Rectal smooth muscle tissue (tissue), 1 donor: ENCODE measurements around the gene CARM1.
A peak's percentile ranks its signal among the peaks of the same experiment; 100 is the strongest.
"Not testable (repeated sequence)": the region's sequence is repeated elsewhere in the genome, so short reads cannot be mapped to it uniquely, and the experiment has no call there.

Experiments
- H3K27ac ChIP-seq: one replicate; pipeline ENCODE4 v1.7.0; 2013; ENCODE audit warnings: low read depth, low read length, inconsistent platforms
- H3K27me3 ChIP-seq: one replicate; pipeline ENCODE4 v1.7.0; 2013; ENCODE audit warnings: low read length; ENCODE audit not compliant: control insufficient read depth, insufficient read depth
- H3K36me3 ChIP-seq: one replicate; pipeline ENCODE4 v1.7.0; 2013; ENCODE audit warnings: low read length; ENCODE audit not compliant: control insufficient read depth, insufficient read depth
- H3K4me1 ChIP-seq: one replicate; pipeline ENCODE4 v1.7.0; 2013; ENCODE audit warnings: low read length; ENCODE audit not compliant: control insufficient read depth, insufficient read depth
- H3K4me3 ChIP-seq: one replicate; pipeline ENCODE4 v1.7.0; 2013; ENCODE audit warnings: low read length
- H3K9ac ChIP-seq: one replicate; pipeline ENCODE4 v1.7.0; 2013; ENCODE audit warnings: low read length

The CARM1 gene

DNA sequence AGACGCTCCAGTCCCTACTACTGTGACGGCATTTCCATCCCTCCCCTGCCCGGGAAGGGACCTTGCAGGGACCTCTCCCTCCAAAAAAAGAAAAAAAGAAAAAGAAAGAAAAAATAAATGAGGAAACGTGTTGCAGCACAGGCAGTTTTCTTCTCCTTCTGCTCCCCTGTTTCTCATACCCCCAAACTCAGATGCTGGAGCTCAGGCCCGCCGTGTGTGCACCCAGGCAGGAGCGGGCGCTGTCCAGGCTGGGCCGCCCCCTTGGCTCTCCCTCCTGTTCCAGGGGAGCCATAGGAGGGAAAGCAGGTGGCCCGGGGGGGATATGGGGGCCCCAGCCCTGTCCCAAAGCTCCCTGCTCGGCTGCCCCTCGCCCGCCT is 51.3 kb downstream of the CARM1 start:
- H3K4me1 ChIP-seq: peaks cover under 1% of the 10 kb centered on the region
- H3K27ac ChIP-seq: no peak overlapping the region
- H3K27me3 ChIP-seq: no peaks in the 10 kb centered on the region
- peaks cover 36% of the 10 kb centered on the region for H3K36me3 ChIP-seq
- H3K9ac ChIP-seq: no peak overlapping the region
- H3K4me3 ChIP-seq: no peak overlapping the region

DNA sequence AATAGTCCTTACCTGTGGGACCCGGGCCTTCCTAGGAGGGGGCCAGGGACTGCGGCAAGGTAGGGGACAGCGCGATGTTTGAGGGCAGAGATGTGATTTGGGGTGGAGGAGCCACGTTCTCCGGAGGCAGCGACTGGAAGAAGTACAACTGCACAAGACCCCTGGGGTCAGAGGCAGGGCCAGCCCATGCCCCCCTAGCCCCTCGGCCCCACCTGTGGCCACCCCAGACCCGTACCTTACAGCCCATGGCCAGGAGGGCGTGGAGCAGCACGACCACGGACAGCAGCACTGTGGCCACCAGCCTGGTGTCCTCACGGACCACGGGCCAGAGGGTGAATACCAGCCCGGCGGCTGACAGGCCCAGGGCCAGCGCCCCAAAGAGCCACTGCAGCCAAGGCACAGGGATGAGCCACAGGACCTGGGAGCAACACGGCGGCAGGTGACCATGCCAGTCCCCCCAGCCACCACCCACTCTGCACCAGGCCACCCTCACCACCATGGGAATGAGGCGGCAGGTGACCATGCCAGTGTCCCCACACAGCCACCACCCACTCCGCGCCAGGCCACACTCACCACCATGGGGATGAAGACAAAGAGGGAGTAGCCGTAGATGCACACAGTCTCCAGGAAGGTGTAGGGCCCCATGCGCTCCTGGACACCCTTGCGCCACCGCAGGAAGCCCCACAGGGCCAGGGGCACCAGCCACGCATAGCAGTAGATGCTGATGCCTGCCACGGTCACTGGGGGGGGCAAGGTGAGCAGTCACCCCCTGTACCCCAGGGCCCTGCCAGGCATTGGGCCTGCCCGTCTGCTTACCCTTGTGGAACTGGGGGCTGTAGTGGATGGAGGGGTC is 52.1 kb downstream of the CARM1 start:
- H3K27me3 ChIP-seq: no peaks in the 10 kb centered on the region
- peaks cover 4% of the 10 kb centered on the region for H3K4me1 ChIP-seq
- H3K4me3 ChIP-seq: no peak overlapping the region
- peaks cover 36% of the 10 kb centered on the region for H3K36me3 ChIP-seq
- H3K27ac ChIP-seq: no peak overlapping the region
- no peak overlapping the region for H3K9ac ChIP-seq

DNA sequence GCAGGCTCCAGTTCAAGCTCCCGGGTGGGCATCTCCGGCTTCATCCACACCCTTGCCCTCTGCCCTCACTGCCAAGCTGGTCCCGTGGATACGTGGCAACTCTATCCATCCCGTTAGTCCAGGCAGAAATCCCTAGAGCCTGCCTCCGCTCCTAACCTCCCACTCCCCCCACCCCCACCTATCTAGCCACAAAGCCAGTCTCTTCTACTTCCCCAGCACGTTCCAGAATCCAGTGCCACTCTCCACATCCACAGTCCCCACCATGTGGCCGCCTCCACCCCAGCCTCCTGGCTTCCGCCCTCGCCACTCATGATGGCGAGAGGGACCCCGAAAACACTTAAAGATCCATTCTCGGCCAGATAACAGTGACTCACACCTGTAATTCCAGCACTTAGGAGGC is 53.2 kb downstream of the CARM1 start:
- Histone ChIP-seq H3K27ac (no peak overlapping the region), H3K36me3 (peaks cover 32% of the 10 kb centered on the region), H3K9ac (no peak overlapping the region), H3K4me1 (peaks cover 9% of the 10 kb centered on the region), H3K4me3 (no peak overlapping the region), H3K27me3 (no peaks in the 10 kb centered on the region)

DNA sequence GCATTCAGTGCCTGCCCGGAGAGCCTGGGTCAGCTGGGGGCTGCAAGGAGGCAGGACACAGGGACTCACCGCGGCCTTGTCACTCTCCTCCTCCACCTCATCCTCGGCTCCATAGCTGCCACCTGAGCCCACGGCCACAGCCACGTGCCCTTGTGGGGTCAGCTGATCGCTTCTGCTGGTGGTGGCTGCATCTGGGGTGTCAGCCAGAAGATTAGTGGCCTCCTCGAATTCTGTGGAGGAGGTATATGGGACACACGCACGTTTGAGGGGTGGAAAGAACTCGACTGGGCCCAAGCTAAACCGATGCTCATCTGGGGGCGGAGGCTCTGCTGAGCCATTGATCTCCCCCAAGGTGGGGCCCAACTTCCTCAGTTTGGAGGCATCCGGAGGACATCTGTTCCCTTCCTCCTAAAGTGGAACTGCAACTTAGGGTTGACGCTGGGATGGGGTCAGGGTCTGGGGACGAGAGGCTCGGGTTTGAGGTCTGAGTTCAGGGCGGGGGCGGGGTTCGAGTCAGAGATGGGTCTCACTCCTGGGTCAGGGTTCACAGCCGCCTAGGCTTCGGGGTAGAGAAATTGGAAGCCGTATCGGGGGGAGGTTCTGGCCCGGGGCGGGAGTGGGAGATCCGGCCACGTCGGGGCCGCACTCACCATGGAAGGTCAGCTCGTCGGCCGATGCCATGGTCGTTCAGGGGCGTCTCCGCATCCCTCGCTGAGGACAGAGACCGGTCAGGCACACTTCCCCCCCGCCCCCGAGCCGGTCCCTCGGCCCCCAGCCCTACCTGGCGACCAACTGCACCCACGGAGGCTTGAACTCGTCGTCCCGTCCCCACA is 56.6 kb downstream of the CARM1 start:
- H3K27ac ChIP-seq: peak overlapping the region; percentile 79
- peaks cover 18% of the 10 kb centered on the region for H3K36me3 ChIP-seq
- peaks cover 12% of the 10 kb centered on the region for H3K4me1 ChIP-seq
- no peaks in the 10 kb centered on the region for H3K27me3 ChIP-seq
- H3K4me3 ChIP-seq: peak overlapping the region; percentile 93
- H3K9ac ChIP-seq: peak overlapping the region; percentile 8

DNA sequence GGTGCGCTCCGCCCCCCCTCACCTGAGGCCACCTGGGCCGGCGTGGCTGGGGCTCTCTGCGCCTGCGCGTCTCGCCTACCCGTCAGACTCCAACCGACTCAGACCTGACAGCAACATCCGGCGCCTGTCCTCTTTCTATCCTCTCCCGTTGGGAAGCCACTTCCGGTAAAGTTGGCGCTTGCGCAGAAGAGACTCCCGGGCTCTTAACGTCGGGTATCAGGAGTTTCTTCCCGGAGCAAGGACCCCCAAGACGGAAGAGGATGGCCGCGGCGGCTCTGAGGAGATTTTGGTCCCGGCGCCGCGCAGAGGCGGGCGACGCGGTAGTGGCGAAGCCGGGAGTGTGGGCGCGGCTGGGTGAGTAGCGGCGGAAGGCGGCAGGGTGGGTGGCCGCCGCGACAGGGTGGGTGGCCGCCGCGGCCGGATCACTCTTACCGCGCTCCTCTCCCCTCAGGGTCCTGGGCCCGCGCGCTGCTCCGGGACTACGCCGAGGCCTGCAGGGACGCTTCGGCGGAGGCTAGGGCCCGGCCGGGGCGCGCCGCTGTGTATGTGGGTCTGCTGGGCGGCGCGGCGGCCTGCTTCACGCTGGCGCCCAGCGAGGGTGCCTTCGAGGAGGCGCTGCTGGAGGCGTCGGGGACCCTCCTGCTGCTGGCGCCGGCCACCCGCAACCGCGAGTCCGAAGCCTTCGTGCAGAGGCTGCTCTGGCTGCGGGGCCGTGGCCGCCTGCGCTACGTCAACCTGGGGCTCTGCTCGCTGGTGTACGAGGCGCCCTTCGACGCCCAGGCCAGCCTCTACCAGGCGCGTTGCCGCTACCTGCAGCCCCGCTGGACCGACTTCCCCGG is 57.4 kb downstream of the CARM1 start, which contains the start of the genes TIMM29 and YIPF2:
TIMM29 (plus strand) TSS at position 249 of the 839 bp plus-strand sequence; CDS start at position 261, 12 bp downstream.
YIPF2 (minus strand) TSS at position 77 of the 839 bp plus-strand sequence. CDS start 229 bp downstream, outside the sequence.
- Histone ChIP-seq H3K36me3 (peaks cover 10% of the 10 kb centered on the region), H3K4me3 (peak within 1 kb of the TSS; percentile 93), H3K27ac (peak within 1 kb of the TSS; percentile 79), H3K27me3 (no peaks in the 10 kb centered on the region), H3K4me1 (peaks cover 12% of the 10 kb centered on the region), H3K9ac (peak within 1 kb of the TSS; percentile 77)

DNA sequence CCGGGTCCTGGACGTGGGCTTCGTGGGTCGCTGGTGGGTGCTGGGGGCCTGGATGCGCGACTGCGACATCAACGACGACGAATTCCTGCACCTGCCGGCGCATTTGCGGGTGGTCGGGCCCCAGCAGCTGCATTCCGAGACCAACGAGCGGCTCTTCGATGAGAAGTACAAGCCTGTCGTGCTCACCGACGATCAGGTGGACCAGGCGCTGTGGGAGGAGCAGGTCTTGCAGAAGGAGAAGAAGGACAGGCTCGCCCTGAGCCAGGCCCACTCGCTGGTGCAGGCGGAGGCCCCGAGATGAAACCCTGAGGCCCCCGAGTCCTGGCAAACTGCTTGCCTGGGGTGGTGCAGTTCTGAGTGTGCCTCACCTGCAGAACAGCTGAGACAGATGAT is 58.0 kb downstream of the CARM1 start:
- peaks cover 6% of the 10 kb centered on the region for H3K36me3 ChIP-seq
- H3K4me1 ChIP-seq: peaks cover 12% of the 10 kb centered on the region
- H3K27ac ChIP-seq: peak overlapping the region; percentile 79

DNA sequence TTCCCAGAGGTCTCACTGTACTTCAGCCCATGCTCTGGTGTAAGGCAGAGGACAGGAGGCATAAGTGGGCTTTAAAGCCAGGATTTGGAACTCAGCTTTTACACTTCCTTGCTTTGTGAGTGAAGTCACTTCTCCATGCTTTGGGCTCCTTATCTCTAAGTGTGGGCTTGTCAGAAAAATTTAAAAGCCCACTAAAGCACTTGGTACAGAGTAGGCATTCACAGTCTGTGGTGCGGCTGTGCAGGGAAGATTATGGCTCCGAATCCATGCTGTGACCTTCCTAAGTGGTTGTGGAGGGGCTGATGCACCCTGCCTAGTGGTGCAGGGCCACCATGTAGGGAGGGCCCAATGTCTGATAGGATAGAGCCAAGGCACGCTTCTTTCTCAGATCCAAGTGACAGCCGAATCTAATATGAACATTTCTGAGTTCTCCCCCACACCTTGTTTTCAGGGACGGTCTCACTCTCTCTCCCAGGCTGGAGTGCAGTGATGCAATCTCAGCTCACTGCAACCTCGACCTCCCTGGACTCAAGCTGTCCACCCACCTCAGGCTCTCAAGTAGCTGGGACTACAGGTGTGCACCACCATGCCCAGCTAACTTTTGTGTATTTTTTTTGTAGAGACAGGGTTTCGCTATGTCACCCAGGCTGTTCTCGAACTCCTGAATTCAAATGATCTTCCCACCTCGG is 64.2 kb downstream of the CARM1 start:
- no peaks in the 10 kb centered on the region for H3K36me3 ChIP-seq
- H3K4me3 ChIP-seq: no peak overlapping the region
- H3K4me1 ChIP-seq: no peaks in the 10 kb centered on the region
- H3K9ac ChIP-seq: no peak overlapping the region
- H3K27me3 ChIP-seq: no peaks in the 10 kb centered on the region
- H3K27ac ChIP-seq: no peak overlapping the region

More for the DNA sequence above, 58.0 kb downstream of the CARM1 start:
- Histone ChIP-seq H3K9ac (peak overlapping the region; percentile 77), H3K4me3 (peak overlapping the region; percentile 93), H3K27me3 (no peaks in the 10 kb centered on the region)

DNA sequence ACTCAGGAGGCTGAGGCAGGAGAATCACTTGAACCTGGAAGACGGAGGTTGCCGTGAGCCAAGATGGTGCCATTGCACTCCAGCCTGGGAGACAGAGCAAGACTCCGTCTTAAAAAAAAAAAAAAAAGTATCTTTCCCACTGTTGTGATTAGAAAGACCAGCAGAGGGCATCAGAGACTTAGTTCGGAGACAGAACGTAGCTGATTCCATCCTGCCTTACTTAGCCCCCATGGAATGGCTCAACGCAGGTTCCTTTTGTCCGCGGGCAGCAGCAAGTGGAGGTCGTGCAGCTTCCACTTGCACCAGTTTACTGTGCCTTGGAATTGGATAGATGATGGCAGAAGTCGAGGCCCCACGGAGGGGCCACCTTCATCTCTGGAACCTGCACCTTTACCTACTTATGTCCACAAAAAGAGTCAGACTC is 65.3 kb downstream of the CARM1 start:
- Histone ChIP-seq H3K27ac (peak overlapping the region; percentile 32), H3K27me3 (no peaks in the 10 kb centered on the region), H3K36me3 (no peaks in the 10 kb centered on the region), H3K4me1 (no peaks in the 10 kb centered on the region), H3K4me3 (peak overlapping the region; percentile 41), H3K9ac (no peak overlapping the region)

DNA sequence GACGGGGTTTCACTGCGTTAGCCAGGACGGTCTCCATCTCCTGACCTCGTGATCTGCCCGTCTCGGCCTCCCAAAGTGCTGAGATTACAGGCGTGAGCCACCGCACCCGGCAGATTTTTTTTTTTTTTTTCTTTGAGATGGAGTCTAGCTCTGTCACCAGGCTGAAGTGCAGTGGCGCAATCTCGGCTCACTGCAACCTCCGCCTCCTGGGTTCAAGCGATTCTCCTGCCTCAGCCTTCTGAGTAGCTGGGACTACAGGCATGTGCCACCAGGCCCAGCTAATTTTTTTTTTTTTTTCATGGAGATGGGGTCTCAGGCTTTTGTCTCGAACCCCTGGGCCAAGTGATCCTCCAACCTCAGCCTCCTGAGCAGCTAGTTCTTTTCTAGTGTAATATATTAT is 70.3 kb downstream of the CARM1 start:
- H3K4me3 ChIP-seq, H3K36me3 ChIP-seq, H3K27ac ChIP-seq, H3K27me3 ChIP-seq, H3K4me1 ChIP-seq, H3K9ac ChIP-seq: not testable (repeated sequence)

DNA sequence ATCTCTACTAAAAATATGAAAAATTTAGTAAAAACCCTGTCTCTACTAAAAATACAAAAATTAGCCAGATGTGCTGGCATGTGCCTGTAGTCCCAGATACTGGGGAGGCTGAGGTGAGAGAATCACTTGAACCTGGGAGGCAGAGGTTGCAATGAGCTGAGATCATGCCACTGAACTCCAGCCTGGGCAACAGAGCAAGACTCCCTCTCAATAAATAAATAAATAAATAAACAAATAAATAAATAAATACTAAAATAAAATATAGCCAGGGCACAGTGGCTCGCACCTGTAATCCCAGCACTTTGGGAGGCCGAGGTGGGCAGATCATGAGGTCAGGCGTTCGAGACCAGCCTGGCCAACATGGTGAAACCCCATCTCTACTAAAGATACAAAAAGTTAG is 72.1 kb downstream of the CARM1 start:
- H3K36me3 ChIP-seq, H3K4me1 ChIP-seq, H3K27ac ChIP-seq, H3K27me3 ChIP-seq, H3K9ac ChIP-seq, H3K4me3 ChIP-seq: not testable (repeated sequence)

DNA sequence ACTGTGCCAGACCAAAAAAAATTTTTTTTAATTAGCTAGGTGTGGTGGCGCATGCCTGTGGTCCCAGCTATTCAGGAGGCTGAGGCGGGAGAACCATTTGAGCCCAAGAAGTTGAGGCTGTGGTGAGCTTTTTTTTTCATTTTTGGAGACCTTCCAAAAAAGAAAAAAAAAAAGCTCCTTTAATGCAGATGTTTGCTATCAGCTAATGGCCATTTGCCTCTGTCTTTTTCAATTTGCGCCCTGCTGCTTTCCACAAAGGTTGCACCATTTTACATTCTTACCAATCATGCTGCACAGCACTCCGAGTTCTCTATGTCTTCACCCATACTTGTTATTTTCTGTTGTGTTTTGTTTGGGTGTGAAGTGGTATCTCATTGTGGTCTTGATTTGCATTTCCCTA is 73.9 kb downstream of the CARM1 start:
- Histone ChIP-seq H3K9ac (no peak overlapping the region), H3K36me3 (no peaks in the 10 kb centered on the region), H3K4me3 (no peak overlapping the region), H3K27me3 (no peaks in the 10 kb centered on the region), H3K4me1 (no peaks in the 10 kb centered on the region), H3K27ac (no peak overlapping the region)
